H1 (cell line): ENCODE measurements around the gene NME4. TPM values are rescaled to one million over a fixed set of nuclear protein-coding genes. Genes with fewer than 3 reads are reported as not detected.

ENCODE experiments used
- CTCF ChIA-PET: fragments of 300-600 bp; sonication (Branson Sonifier 250); formaldehyde crosslinking; loops from one replicate; lab custom pipeline; 2021; ENCODE audit not compliant: partially characterized antibody; lab: Charles Lee
- POLR2A ChIA-PET: fragments of 300-600 bp; sonication (Branson Sonifier 250); formaldehyde crosslinking; loops from one replicate; lab custom pipeline; 2021; ENCODE audit warnings: inconsistent platforms; ENCODE audit not compliant: partially characterized antibody; lab: Charles Lee
- DNase-seq, 2 experiments: peaks; one replicate each; pipeline versions ENCODE4 v3.0.0 to v3.0.0-alpha.2; 2010 to 2022; ENCODE audit warnings: low spot score in 2 of 2, low read depth in 1 of 2, mixed read lengths in 1 of 2
- FAIRE-seq: peaks from 2 replicates; lab custom pipeline; 2011; peaks lifted over from hg19 to GRCh38; lab: Jason Lieb, UNC
- H2AFZ ChIP-seq: 2 replicates; pipeline ENCODE4 v1.8.1; 2012; ENCODE audit warnings: low read length, inconsistent platforms
- H2AK5ac ChIP-seq: 2 replicates; pipeline ENCODE4 v1.6.1; 2013; ENCODE audit warnings: low read depth, low read length
- H2BK120ac ChIP-seq: replicated peaks from 2 replicates; pipeline ENCODE3; 2013; ENCODE audit warnings: low read depth, low read length, inconsistent platforms
- H2BK12ac ChIP-seq: 2 replicates; pipeline ENCODE4 v1.6.1; 2013; ENCODE audit warnings: low read depth, low read length
- H2BK15ac ChIP-seq: 2 replicates; pipeline ENCODE4 v1.6.1; 2013; ENCODE audit warnings: low read length
- H2BK20ac ChIP-seq: 2 replicates; pipeline ENCODE4 v1.6.1; 2013; ENCODE audit warnings: low read length
- H2BK5ac ChIP-seq: 2 replicates; pipeline ENCODE4 v1.6.1; 2013; ENCODE audit warnings: low read depth, low read length
- H3K14ac ChIP-seq: 2 replicates; pipeline ENCODE4 v1.6.1; 2013; ENCODE audit warnings: inconsistent platforms; ENCODE audit not compliant: insufficient read length
- H3K18ac ChIP-seq: 2 replicates; pipeline ENCODE4 v1.6.1; 2013; ENCODE audit warnings: low read length; ENCODE audit errors: extremely low read depth
- H3K23ac ChIP-seq: 2 replicates; pipeline ENCODE4 v1.6.1; 2013; ENCODE audit warnings: inconsistent platforms; ENCODE audit not compliant: insufficient read length
- H3K23me2 ChIP-seq: 2 replicates; pipeline ENCODE4 v1.6.1; 2013; ENCODE audit warnings: low read depth, low read length
- H3K27ac ChIP-seq: 2 replicates; pipeline ENCODE4 v1.6.1; 2011; ENCODE audit warnings: low read depth, low read length, inconsistent platforms
- H3K27me3 ChIP-seq, 4 experiments: replicated peaks in 1 of 4; 1 replicate in 1 of 4; 2 replicates in 3 of 4; pipeline versions ENCODE4 v1.6.1 to v1.8.1; 2011 to 2013; ENCODE audit warnings: low read length in 3 of 4, mild to moderate bottlenecking in 3 of 4, inconsistent platforms in 2 of 4, mixed read lengths in 2 of 4, moderate library complexity in 1 of 4; ENCODE audit not compliant: control insufficient read depth in 3 of 4, insufficient read depth in 3 of 4; ENCODE audit errors: extremely low read depth in 1 of 4
- H3K36me3 ChIP-seq, 4 experiments: 2 replicates each; pipeline versions ENCODE4 v1.6.1 to v1.8.1; 2011 to 2013; ENCODE audit warnings: mild to moderate bottlenecking in 4 of 4, low read length in 3 of 4, moderate library complexity in 2 of 4, control low read depth in 1 of 4, inconsistent platforms in 1 of 4; ENCODE audit not compliant: insufficient read depth in 4 of 4, control insufficient read depth in 2 of 4
- H3K4ac ChIP-seq: replicated peaks from 2 replicates; pipeline ENCODE3; 2013; ENCODE audit warnings: low read length, low read depth, mixed read lengths, inconsistent platforms; ENCODE audit not compliant: insufficient read length
- H3K4me1 ChIP-seq, 4 experiments: replicated peaks in 1 of 4; 1 replicate in 1 of 4; 2 replicates in 3 of 4; pipeline versions ENCODE4 v1.6.1 to v1.8.1; 2011 to 2013; ENCODE audit warnings: low read length in 3 of 4, inconsistent platforms in 2 of 4, mixed read lengths in 1 of 4; ENCODE audit not compliant: insufficient read depth in 4 of 4, control insufficient read depth in 3 of 4
- H3K4me2 ChIP-seq, 2 experiments: 2 replicates each; pipeline versions ENCODE4 v1.6.1 to v1.8.1; 2011 to 2013; ENCODE audit warnings: low read depth in 2 of 2, low read length in 2 of 2, control low read depth in 1 of 2, inconsistent platforms in 1 of 2, mild to moderate bottlenecking in 1 of 2; ENCODE audit not compliant: insufficient read depth in 1 of 2
- H3K4me3 ChIP-seq, 4 experiments: fragments of 200-600, 300-600 bp in 1 of 4; sonication (generic), shearing (Covaris generic), sonication (Bioruptor Twin) in 1 of 4; 2 replicates each; pipeline versions ENCODE4 v1.5.1 to v1.8.1; 2011 to 2016; ENCODE audit warnings: low read length in 4 of 4, low read depth in 3 of 4, control low read depth in 2 of 4, inconsistent platforms in 2 of 4, mild to moderate bottlenecking in 2 of 4, mixed read lengths in 1 of 4, moderate library complexity in 1 of 4; ENCODE audit not compliant: insufficient read depth in 2 of 4; ENCODE audit errors: extremely low read depth in 1 of 4
- H3K56ac ChIP-seq: replicated peaks from 2 replicates; pipeline ENCODE3; 2013; ENCODE audit warnings: low read depth, mild to moderate bottlenecking, mixed read lengths, low read length, inconsistent platforms; ENCODE audit not compliant: insufficient read length
- H3K79me1 ChIP-seq: 2 replicates; pipeline ENCODE4 v1.6.1; 2013; ENCODE audit warnings: low read depth, low read length, control low read depth
- H3K79me2 ChIP-seq, 2 experiments: 2 replicates each; pipeline versions ENCODE4 v1.6.1 to v1.8.1; 2012 to 2013; ENCODE audit warnings: low read length in 2 of 2, mild to moderate bottlenecking in 2 of 2, inconsistent platforms in 1 of 2; ENCODE audit not compliant: insufficient read depth in 2 of 2, control insufficient read depth in 1 of 2
- H3K9ac ChIP-seq, 4 experiments: replicated peaks in 1 of 4; 1 replicate in 1 of 4; 2 replicates in 3 of 4; pipeline versions ENCODE4 v1.6.1 to v1.8.1; 2011 to 2013; ENCODE audit warnings: low read depth in 3 of 4, low read length in 3 of 4, control low read depth in 2 of 4, mild to moderate bottlenecking in 2 of 4, moderate library complexity in 2 of 4, inconsistent platforms in 1 of 4; ENCODE audit errors: extremely low read depth in 1 of 4
- H3K9me3 ChIP-seq, 2 experiments: 2 replicates each; pipeline versions ENCODE4 v1.6.1 to v1.8.1; 2012 to 2013; ENCODE audit warnings: mild to moderate bottlenecking in 2 of 2, moderate library complexity in 2 of 2, control low read depth in 1 of 2, inconsistent platforms in 1 of 2, low read depth in 1 of 2, low read length in 1 of 2, mixed read lengths in 1 of 2; ENCODE audit not compliant: insufficient read depth in 2 of 2
- H4K20me1 ChIP-seq, 2 experiments: replicated peaks in 1 of 2; 2 replicates each; pipeline versions ENCODE3 to v1.8.1; 2011 to 2013; ENCODE audit warnings: inconsistent platforms in 2 of 2, low read length in 2 of 2, mild to moderate bottlenecking in 1 of 2; ENCODE audit not compliant: insufficient read depth in 2 of 2, control insufficient read depth in 1 of 2
- H4K5ac ChIP-seq: 2 replicates; pipeline ENCODE4 v1.6.1; 2013; ENCODE audit warnings: low read length, low read depth, mixed read lengths, inconsistent platforms; ENCODE audit not compliant: insufficient read length
- H4K8ac ChIP-seq: 2 replicates; pipeline ENCODE4 v1.8.0; 2013; ENCODE audit warnings: mild to moderate bottlenecking, moderate library complexity, low read length, inconsistent platforms; ENCODE audit not compliant: insufficient read depth; ENCODE audit errors: extremely low read depth
- H4K91ac ChIP-seq: replicated peaks from 2 replicates; pipeline ENCODE3; 2013; ENCODE audit warnings: low read length, mixed read lengths, inconsistent platforms; ENCODE audit not compliant: insufficient read length
- SIX5 ChIP-seq: IDR thresholded peaks from 2 replicates; pipeline ENCODE4 v1.6.1; 2011; ENCODE audit warnings: mild to moderate bottlenecking, low read depth, low read length
- WGBS, 2 experiments: shearing (Covaris generic) in 1 of 2; methylation state at CpG; one replicate each; pipeline versions ENCODE4 v1.1.6 to v1.1.7; 2013 to 2015; ENCODE audit warnings: low lambda C conversion rate in 2 of 2, mixed read lengths in 2 of 2, inconsistent platforms in 1 of 2, low coverage in 1 of 2, missing lambda C conversion rate in 1 of 2; ENCODE audit not compliant: insufficient replicate concordance in 2 of 2, insufficient coverage in 1 of 2, insufficient read length in 1 of 2; ENCODE audit errors: extremely low coverage in 1 of 2, missing lambda C conversion rate in 1 of 2; 5-methylcytosine and 5-hydroxymethylcytosine counted together
- polyA plus RNA-seq, 7 experiments: library from polyadenylated mRNA; depleted of rRNA in 3 of 7; stranded (reverse) in 5 of 7; unstranded in 2 of 7; fragments of >200 nt in 5 of 7; fragments of 200-250 nt in 2 of 7; gene quantifications; 1 replicate in 5 of 7; 2 replicates in 1 of 7; 4 replicates in 1 of 7; pipeline versions ENCODE4 v1.2.1 to v1.2.3, GENCODE V29; 2011 to 2013; ENCODE audit warnings: missing spikeins in 2 of 7, mixed read lengths in 2 of 7
- total RNA-seq: library from RNA; stranded (reverse); fragmentation: NEBNext Ultra II Directional; extraction: Animal tissue kit (Norgen Biotek cat#: 25700); gene quantifications from 2 replicates; pipeline ENCODE4 v1.2.1, GENCODE V29; 2021

The NME4 gene
- total and polyA plus RNA-seq, 2 of the 8 experiments (the other 6 are each of a cell fraction or from before 2014, with no cell fraction given), result 408 to 863 TPM

DNA sequence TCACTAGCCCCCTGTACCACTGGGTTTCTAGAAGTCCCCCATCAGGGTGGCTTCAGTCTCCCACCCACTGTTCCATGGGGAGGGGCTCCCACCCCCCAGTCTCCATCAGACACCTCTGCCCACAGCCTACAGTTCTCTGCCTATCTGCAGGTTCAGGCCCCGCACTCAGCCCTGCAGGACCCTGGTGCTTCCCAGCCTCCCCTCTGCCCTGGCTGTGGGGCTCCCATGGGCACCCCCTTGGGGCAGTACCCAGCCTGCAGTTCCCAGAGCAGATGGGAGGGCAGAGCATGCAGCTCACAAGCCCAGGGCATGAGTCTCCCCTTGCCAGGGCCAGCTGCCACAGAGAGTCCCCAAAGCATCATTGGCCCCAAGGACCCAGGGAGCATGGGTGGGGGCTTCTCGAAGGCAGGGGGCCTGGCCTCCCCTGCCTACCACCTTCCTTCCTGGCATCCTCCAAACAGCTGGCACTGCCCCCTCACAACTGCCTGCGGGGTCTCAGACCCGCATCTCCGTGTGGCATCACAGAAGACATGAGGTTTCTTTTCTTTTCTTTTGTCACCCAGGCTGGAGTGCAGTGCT lies 23.9 kb upstream of the NME4 start:
- CTCF ChIA-PET, result no interaction called here
- no peak overlapping the region for H3K9ac ChIP-seq
- POLR2A ChIA-PET, result interaction anchor here (1.4 kb wide), 1 partner anchor 9 kb away, joined by 5 read pairs; no protein-coding TSS in a partner anchor

More for the DNA sequence above, 23.9 kb upstream of the NME4 start:
- Histone ChIP-seq H3K4me3 (no peak overlapping the region), H3K79me1 (no peaks in the 10 kb centered on the region; the same call in 1 of the 2 replicates), H3K9me3 (no peaks in the 10 kb centered on the region), H3K23ac (no peak overlapping the region), H4K20me1 (peaks cover 9 to 40% of the 10 kb centered on the region in 2 experiments), H4K5ac (no peak overlapping the region), H2BK5ac (no peak overlapping the region), H2AFZ (no peak overlapping the region), H2BK12ac (no peak overlapping the region), H2BK20ac (no peak overlapping the region), H3K27ac (no peak overlapping the region), H2BK15ac (no peak overlapping the region), H3K27me3 (no peaks in the 10 kb centered on the region), H3K36me3 (peaks cover 24 to 65% (median 40%) of the 10 kb centered on the region in 4 experiments), H3K4ac (no peak overlapping the region), H3K79me2 (no peaks in the 10 kb centered on the region; a peak in 1 of 4 replicates), H3K18ac (no peak overlapping the region), H3K4me1 (peaks cover 0 to 10% (median 9%) of the 10 kb centered on the region in 4 experiments; a peak in 5 of 7 replicates), H2AK5ac (no peak overlapping the region), H3K23me2 (no peaks in the 10 kb centered on the region; the same call in 1 of the 2 replicates), H2BK120ac (no peak overlapping the region), H4K8ac (no peak overlapping the region), H3K14ac (no peak overlapping the region), H3K4me2 (no peak overlapping the region), H4K91ac (no peak overlapping the region), H3K56ac (no peak overlapping the region)
- 80% methylated on average over 5 of the region's 5 CpGs; no CpG with 5 or more reads in 1 of the 2 experiments for WGBS, 2 experiments
- DNase-seq (no peak), FAIRE-seq (no peak)
- TF ChIP-seq SIX5, result no peak
